C4-2B (cell line): ENCODE results near the gene ANKRD36C.
"Not testable (repeated sequence)": the region's sequence is repeated elsewhere in the genome, so short reads cannot be mapped to it uniquely, and the experiment has no call there.

ENCODE experiments used
- CTCF ChIP-seq: fragments of 450-650 bp; conservative IDR thresholded peaks from 2 replicates; pipeline ENCODE4 v1.5.1; 2017; ENCODE audit warnings: mild to moderate bottlenecking
- ZFX ChIP-seq: fragments of 450-650 bp; IDR thresholded peaks from 2 replicates; pipeline ENCODE4 v1.6.1; 2017

GRCh38 chr2:95799147-95799889 is 192.3 kb downstream of the ANKRD36C start:
- TF ChIP-seq CTCF, ZFX: not testable (repeated sequence)
